DND-41 (cell line): ENCODE measurements around the gene HSPBP1.

Source experiments
- EZH2 ChIP-seq: IDR thresholded peaks from 3 replicates; pipeline ENCODE4 v1.6.1; 2012; ENCODE audit warnings: borderline replicate concordance, low read depth, mild to moderate bottlenecking, moderate library complexity, low read length, inconsistent platforms; ENCODE audit not compliant: severe bottlenecking
- TF ChIP-seq, protein P1 (sequence below): IDR thresholded peaks from 2 replicates; pipeline ENCODE4 v1.5.1; 2012; ENCODE audit warnings: borderline replicate concordance, low read length, moderate library complexity, mild to moderate bottlenecking; ENCODE audit not compliant: poor library complexity, severe bottlenecking; ENCODE audit errors: extremely low read depth

DNA sequence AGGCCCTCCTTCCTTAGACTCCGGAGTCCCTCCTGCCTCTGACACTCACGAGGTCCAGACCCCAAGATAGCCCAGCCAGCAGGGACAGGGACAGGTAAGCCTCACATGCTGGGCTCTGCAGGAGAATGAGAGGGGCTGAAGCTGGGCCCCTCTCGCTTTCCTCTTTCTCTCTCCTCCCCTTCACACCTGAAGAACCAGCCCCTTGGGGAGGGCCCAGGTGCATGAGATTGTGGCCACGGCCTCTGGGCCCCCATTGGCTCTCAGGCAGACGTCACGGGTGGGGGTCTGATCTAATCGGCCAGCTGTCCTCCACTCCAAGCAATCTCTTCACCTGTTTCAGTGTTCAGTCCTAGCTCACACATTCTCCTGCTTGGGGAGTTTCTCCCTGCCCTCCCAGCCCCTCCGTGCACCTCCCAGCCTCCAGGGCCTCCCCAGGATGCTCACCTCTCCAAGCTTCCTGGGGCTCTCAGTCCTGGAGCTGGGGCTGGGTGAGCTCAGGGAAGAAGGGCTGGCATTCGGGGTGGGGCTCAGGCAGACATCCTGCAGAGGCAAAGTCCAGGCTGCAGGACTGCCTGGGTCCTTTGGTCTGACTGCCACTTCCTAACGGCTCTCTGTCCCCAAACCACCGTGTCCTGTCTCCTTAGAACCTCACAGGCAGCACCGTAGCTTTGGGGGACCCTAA, 42.4 kb upstream of the HSPBP1 start:
- TF ChIP-seq, protein P1, sequence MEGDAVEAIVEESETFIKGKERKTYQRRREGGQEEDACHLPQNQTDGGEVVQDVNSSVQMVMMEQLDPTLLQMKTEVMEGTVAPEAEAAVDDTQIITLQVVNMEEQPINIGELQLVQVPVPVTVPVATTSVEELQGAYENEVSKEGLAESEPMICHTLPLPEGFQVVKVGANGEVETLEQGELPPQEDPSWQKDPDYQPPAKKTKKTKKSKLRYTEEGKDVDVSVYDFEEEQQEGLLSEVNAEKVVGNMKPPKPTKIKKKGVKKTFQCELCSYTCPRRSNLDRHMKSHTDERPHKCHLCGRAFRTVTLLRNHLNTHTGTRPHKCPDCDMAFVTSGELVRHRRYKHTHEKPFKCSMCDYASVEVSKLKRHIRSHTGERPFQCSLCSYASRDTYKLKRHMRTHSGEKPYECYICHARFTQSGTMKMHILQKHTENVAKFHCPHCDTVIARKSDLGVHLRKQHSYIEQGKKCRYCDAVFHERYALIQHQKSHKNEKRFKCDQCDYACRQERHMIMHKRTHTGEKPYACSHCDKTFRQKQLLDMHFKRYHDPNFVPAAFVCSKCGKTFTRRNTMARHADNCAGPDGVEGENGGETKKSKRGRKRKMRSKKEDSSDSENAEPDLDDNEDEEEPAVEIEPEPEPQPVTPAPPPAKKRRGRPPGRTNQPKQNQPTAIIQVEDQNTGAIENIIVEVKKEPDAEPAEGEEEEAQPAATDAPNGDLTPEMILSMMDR = no peak
- no peak for TF ChIP-seq EZH2
